Effector memory CD4-positive, alpha-beta T cell (primary cell): Measurements from ENCODE around the gene SMOC1.
A peak's percentile ranks its signal among the peaks of the same experiment; 100 is the strongest.

ENCODE experiments used
- DNase-seq, 3 donors: peaks; one replicate each; pipeline ENCODE4 v3.0.0-alpha.2; 2020
- H3K27ac ChIP-seq: 2 replicates; pipeline ENCODE4 v1.7.0; 2013; ENCODE audit warnings: mild to moderate bottlenecking, low read length, moderate library complexity; ENCODE audit not compliant: insufficient read depth, poor library complexity, severe bottlenecking
- H3K27me3 ChIP-seq: replicated peaks from 2 replicates; pipeline ENCODE4 v1.7.0; 2013; ENCODE audit warnings: mild to moderate bottlenecking, low read length; ENCODE audit not compliant: insufficient read depth, control insufficient read depth, poor library complexity, severe bottlenecking
- H3K36me3 ChIP-seq: 2 replicates; pipeline ENCODE4 v1.7.0; 2013; ENCODE audit warnings: mild to moderate bottlenecking, low read length, moderate library complexity; ENCODE audit not compliant: control insufficient read depth, insufficient read depth
- H3K4me1 ChIP-seq: 2 replicates; pipeline ENCODE4 v1.7.0; 2013; ENCODE audit warnings: low read length, mild to moderate bottlenecking; ENCODE audit not compliant: control insufficient read depth, insufficient read depth, poor library complexity, severe bottlenecking
- H3K4me3 ChIP-seq: 2 replicates; pipeline ENCODE4 v1.7.0; 2013; ENCODE audit warnings: low read length, low read depth, mild to moderate bottlenecking; ENCODE audit not compliant: insufficient read depth, poor library complexity, severe bottlenecking
- H3K9me3 ChIP-seq: 2 replicates; pipeline ENCODE4 v1.7.0; 2013; ENCODE audit warnings: mild to moderate bottlenecking, low read length, moderate library complexity; ENCODE audit not compliant: control insufficient read depth

SMOC1 gene

DNA sequence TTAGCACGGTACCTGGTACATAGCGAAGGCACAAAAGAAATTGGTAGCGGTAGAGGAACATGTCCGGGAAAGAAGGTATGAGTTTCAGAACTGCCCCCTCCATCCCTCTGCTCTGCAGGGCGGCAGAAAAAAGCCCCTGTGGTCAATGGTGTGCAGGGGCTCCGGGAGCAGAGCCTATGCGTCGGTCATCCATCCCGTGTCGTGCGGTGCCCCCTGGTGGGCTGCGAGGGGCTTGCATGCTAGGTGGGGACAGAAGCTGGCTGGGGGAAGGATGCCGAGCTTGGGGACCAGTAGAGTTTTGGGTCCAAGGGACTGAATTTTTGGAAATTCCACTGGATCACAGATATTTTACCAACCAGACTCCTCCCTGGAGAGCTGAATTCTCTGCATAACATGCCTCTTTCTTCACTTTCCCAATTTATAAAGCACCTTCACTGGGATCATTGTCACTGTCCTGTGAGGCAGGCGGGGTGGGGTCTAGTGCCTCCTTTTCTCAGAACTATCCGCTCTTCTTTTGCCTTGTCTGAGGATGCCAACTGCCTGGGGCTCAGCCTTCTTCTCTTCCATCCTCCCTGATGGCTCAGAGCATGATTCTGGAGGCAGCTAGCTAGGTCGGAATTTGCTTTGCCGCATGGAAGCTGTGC lies 148.7 kb downstream of the SMOC1 start:
- H3K9me3 ChIP-seq, result no peaks in the 10 kb centered on the region
- H3K4me1 ChIP-seq, result no peaks in the 10 kb centered on the region
- no peaks in the 10 kb centered on the region for H3K27me3 ChIP-seq
- no peaks in the 10 kb centered on the region for H3K36me3 ChIP-seq
- DNase-seq, result peak in 2 of 3 donors; percentile 4 to 17
- no peak overlapping the region for H3K4me3 ChIP-seq
- H3K27ac ChIP-seq, result no peak overlapping the region

DNA sequence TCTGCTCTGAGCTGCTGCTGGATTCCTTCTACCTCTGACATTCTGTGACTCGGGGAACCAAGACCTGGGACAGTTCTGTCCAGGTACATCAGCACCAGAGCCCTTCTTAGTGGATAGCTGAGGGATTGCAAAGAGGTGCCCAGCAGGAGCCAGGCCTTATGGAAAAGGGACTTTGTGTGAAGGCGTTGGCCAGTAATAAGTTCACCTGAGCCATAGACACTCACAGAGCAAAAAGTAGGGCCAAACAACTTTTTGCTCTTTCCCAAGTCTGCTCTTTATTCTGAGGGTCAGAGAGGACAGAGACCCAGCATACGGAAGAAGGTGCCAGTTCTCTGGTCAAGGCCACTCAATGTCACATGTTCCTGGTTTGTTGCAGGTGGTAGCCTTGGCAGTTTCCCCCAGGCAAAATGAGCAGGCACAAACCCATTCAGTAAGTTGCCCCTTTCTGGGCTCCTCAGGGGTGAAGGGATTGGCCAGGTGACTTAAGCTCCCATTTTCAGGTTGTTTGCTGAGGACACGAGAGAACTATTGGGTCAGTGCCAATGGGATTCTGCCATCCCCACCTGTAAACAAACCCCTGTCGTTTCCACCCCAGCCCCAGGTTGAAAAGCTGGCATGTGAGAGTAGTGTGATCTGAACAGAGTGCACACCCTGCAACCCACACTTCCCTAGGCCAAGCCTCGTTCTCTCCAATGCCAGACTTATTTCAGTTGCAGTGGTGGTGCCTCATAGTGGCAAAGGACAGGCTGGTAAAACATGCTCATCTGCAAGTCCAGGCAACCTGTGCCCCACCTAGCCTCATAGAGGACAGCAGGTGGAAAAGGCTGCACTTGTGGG lies 150.3 kb downstream of the SMOC1 start:
- H3K4me3 ChIP-seq, result no peak overlapping the region
- H3K36me3 ChIP-seq, result no peaks in the 10 kb centered on the region

DNA sequence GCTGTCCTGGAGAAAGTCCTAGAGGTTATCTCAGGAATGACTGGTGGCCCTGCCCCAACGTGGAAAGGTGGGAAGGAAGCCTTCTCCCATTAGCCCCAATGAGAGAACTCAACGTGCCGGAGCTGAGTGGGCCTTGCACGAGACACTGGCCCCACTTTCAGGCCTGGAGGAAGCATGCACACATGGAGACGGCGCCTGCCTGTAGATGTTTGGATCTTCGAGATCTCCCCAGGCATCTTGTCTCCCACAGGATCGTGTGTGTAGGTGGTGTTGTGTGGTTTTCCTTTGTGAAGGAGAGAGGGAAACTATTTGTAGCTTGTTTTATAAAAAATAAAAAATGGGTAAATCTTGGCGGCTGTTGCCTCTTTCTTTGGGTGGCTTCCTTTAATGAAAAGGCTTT lies 152.8 kb downstream of the SMOC1 start:
- Histone ChIP-seq H3K4me1 (no peaks in the 10 kb centered on the region), H3K9me3 (no peaks in the 10 kb centered on the region), H3K27ac (no peak overlapping the region), H3K4me3 (no peak overlapping the region), H3K36me3 (no peaks in the 10 kb centered on the region), H3K27me3 (no peaks in the 10 kb centered on the region)
- no peak for DNase-seq

More for the DNA sequence above, 150.3 kb downstream of the SMOC1 start:
- no peaks in the 10 kb centered on the region for H3K9me3 ChIP-seq
- H3K27ac ChIP-seq, result no peak overlapping the region
- H3K4me1 ChIP-seq, result no peaks in the 10 kb centered on the region
- no peak for DNase-seq
- no peaks in the 10 kb centered on the region for H3K27me3 ChIP-seq

DNA sequence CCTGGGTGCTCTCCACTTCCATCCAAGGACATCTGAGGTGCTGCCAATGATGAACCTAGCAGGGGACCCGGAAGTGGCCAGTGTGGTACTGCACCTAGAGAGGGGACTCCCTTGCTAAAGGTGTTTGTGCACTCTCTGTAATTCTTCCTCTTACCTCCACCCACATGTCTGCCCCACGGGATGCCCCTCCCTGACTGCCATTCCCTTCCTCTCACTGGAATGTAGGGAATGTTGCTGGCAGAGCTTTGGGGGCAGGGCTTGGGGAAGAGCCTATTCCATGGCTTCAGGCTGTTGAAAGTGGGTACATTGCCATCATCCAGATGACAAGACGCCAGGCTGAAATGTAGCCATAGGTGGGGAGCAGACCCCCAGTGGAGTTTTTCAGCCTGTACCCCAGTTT lies 153.2 kb downstream of the SMOC1 start:
- Histone ChIP-seq H3K27ac (no peak overlapping the region), H3K4me1 (no peaks in the 10 kb centered on the region), H3K4me3 (no peak overlapping the region), H3K36me3 (no peaks in the 10 kb centered on the region), H3K27me3 (no peaks in the 10 kb centered on the region), H3K9me3 (no peaks in the 10 kb centered on the region)
- DNase-seq, result no peak

DNA sequence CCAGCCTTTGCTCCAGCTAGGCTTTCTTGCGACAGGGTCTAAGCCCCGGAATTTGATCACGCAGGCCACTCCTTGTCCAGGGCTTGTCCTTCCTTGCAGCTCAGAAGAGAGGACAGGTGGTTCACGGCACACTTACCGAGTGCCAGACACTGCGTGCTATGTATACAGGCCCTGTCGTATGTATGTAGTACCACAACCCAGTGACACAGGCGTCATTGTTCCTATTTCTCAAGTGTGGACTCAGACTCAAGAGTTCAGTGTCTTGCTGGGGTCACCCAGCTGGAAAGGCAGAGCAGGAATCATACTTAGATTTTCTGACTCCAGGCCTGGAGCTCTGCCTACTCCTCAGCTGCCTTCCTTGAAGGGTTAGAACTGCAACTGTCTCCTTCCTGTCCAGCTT lies 153.9 kb downstream of the SMOC1 start:
- H3K27ac ChIP-seq, result no peak overlapping the region
- no peaks in the 10 kb centered on the region for H3K27me3 ChIP-seq
- no peak overlapping the region for H3K4me3 ChIP-seq
- H3K4me1 ChIP-seq, result no peaks in the 10 kb centered on the region
- no peaks in the 10 kb centered on the region for H3K36me3 ChIP-seq
- H3K9me3 ChIP-seq, result no peaks in the 10 kb centered on the region
- no peak for DNase-seq

DNA sequence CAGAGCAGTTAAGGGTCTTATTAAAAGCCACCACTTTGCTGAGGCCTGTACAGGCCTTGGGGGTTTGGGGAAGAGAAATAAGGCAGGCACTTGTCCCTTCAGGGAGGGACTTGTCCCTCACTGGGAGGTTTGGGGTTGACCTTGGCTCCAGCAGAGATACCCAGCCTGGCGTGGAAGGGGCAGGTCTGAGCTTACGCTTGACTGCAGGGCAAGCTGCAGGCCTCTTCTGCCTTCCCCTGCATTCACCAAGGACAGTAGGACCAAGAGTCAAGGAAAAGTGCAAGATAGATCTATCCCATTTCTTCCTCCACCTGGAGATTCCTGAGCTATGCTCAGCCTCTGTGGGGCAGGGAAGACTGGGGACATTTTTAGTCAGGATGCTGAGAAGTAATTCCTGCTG lies 154.3 kb downstream of the SMOC1 start:
- Histone ChIP-seq H3K9me3 (no peaks in the 10 kb centered on the region), H3K4me3 (no peak overlapping the region), H3K27me3 (no peaks in the 10 kb centered on the region), H3K4me1 (no peaks in the 10 kb centered on the region), H3K36me3 (no peaks in the 10 kb centered on the region), H3K27ac (no peak overlapping the region)
- DNase-seq, result no peak

DNA sequence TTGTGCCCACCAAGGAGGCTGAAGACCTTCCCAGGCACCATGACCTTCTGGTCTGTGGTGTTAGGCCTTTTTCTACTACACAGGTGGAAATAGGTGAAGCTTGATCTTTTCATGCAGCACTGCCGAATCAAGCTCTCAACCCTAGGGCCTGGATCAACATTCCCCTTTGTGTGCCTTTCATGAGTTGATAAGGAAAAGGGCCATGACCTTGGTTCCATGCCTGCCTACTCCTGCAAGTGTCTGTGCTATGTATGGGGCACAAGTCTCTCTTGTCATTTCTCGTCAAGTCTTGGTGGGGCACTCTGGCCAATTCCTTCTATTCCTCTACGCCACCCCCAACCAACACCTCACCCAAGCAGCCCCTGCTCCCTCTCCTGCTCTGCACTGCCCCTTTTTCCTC lies 155.0 kb downstream of the SMOC1 start:
- H3K27me3 ChIP-seq, result no peaks in the 10 kb centered on the region
- no peaks in the 10 kb centered on the region for H3K9me3 ChIP-seq
- H3K4me1 ChIP-seq, result no peaks in the 10 kb centered on the region
- no peak overlapping the region for H3K4me3 ChIP-seq
- no peak overlapping the region for H3K27ac ChIP-seq
- DNase-seq, result no peak
- no peaks in the 10 kb centered on the region for H3K36me3 ChIP-seq

DNA sequence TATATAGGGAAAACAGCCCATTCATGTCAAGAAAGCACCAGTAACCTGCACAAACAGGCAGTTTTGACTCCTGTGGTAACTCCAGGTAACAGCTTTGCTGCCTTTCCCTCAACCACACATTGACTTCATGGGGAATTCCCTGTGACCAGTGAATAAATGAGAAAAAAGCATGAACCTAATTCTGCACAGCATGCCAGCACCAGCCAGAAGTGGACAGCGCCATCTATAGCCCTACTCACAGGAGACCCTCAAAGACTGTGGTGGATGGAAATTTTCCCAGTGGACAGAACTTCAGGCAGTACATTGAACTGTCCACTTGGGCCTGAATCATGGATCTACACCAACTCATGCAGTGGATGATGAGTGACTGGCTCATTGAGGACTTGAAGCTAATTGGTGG lies 157.4 kb downstream of the SMOC1 start:
- peaks cover 4% of the 10 kb centered on the region for H3K27me3 ChIP-seq

DNA sequence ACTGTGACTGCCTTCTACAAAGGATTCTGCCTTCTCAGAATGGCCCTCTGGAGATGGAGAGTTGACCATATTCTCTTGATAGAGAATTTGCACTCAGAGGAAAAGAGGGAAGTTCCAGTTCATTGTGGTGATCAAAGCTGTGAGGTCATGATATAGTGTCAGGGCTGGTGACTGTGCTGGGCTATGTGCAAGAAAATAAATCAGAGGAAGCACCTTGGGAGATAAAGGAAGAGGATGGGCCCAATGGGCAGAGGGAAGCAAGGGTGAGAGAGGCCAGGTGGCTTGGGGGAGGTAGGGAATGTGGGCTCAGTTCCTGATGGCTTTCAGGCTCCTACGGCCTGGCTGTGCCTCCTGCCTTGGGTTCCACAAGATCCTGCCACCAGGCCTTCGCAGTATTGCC lies 163.8 kb downstream of the SMOC1 start:
- no peak for DNase-seq
- Histone ChIP-seq H3K27ac (no peak overlapping the region), H3K4me3 (no peak overlapping the region), H3K4me1 (no peaks in the 10 kb centered on the region), H3K36me3 (no peaks in the 10 kb centered on the region), H3K9me3 (no peaks in the 10 kb centered on the region), H3K27me3 (peaks cover 4% of the 10 kb centered on the region)

More for the DNA sequence above, 157.4 kb downstream of the SMOC1 start:
- H3K27ac ChIP-seq, result no peak overlapping the region
- no peak overlapping the region for H3K4me3 ChIP-seq
- DNase-seq, result no peak
- H3K36me3 ChIP-seq, result no peaks in the 10 kb centered on the region
- H3K4me1 ChIP-seq, result no peaks in the 10 kb centered on the region
- H3K9me3 ChIP-seq, result no peaks in the 10 kb centered on the region

DNA sequence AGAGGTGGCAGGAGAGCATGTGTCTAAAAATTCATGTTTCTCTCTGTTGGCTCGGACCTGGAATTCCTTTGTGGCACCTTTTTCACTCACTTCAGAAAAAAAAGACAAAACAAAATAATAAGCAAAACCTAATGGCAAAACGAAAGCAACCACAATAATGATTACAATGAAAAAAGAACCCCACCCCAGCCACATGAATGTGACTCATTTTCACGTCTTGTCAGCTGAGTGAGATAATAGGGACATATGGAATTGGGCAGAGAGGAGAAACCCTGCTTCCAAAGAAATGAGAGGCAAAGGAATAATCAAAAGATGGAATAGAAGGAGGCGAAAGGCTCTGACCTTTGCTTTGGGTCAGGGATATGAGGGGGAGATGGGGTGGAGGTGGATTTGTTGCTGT lies 166.1 kb downstream of the SMOC1 start:
- DNase-seq, result no peak
- Histone ChIP-seq H3K4me1 (no peaks in the 10 kb centered on the region), H3K4me3 (no peak overlapping the region), H3K36me3 (no peaks in the 10 kb centered on the region), H3K27me3 (peaks cover 4% of the 10 kb centered on the region), H3K27ac (no peak overlapping the region), H3K9me3 (no peaks in the 10 kb centered on the region)
